Measurements from ENCODE around the gene UCK1.

GRCh38 chr9:131483319-131484050, 47.6 kb downstream of the UCK1 start:
- TF ChIP-seq POLR2AphosphoS5 (IDR thresholded peaks at IDR 0.05), result no peak
- TF ChIP-seq, protein P1, sequence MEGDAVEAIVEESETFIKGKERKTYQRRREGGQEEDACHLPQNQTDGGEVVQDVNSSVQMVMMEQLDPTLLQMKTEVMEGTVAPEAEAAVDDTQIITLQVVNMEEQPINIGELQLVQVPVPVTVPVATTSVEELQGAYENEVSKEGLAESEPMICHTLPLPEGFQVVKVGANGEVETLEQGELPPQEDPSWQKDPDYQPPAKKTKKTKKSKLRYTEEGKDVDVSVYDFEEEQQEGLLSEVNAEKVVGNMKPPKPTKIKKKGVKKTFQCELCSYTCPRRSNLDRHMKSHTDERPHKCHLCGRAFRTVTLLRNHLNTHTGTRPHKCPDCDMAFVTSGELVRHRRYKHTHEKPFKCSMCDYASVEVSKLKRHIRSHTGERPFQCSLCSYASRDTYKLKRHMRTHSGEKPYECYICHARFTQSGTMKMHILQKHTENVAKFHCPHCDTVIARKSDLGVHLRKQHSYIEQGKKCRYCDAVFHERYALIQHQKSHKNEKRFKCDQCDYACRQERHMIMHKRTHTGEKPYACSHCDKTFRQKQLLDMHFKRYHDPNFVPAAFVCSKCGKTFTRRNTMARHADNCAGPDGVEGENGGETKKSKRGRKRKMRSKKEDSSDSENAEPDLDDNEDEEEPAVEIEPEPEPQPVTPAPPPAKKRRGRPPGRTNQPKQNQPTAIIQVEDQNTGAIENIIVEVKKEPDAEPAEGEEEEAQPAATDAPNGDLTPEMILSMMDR (IDR thresholded peaks at IDR 0.05), result no peak
